CD4-positive, alpha-beta T cell (primary cell): ENCODE data around the gene GABRQ. TPM values are rescaled to one million over a fixed set of nuclear protein-coding genes. Genes with fewer than 3 reads are reported as not detected.

Experiments used
- ATAC-seq: fragments of 200-7000 bp; cut with Tn5 transposase; one replicate; pipeline ENCODE4 v1.10.0; 2022; ENCODE audit warnings: mild to moderate bottlenecking; ENCODE audit not compliant: poor library complexity
- CTCF ChIA-PET: fragments of 350-600 bp; sonication (Branson Sonifier 250); formaldehyde crosslinking; loops from one replicate; lab custom pipeline; 2021; ENCODE audit warnings: antibody characterized with exemption, inconsistent platforms; lab: Charles Lee
- POLR2A ChIA-PET: fragments of 350-600 bp; sonication (Branson Sonifier 250); formaldehyde crosslinking; loops from one replicate; lab custom pipeline; 2021; ENCODE audit warnings: antibody characterized with exemption, inconsistent platforms; lab: Charles Lee
- DNase-seq, 14 experiments: peaks; one replicate each; pipeline ENCODE4 v3.0.0-alpha.2; 2013 to 2020; ENCODE audit warnings: mixed read lengths in 2 of 14
- H3K27ac ChIP-seq, 2 donors: one replicate each; pipeline versions ENCODE4 v1.5.1 to v1.7.0; 2013; ENCODE audit warnings: low read length in 2 of 2, low read depth in 1 of 2, mild to moderate bottlenecking in 1 of 2
- H3K27me3 ChIP-seq, 2 experiments: 1 replicate in 1 of 2; 2 replicates in 1 of 2; pipeline versions ENCODE4 v1.6.1 to v1.7.0; 2013; ENCODE audit warnings: low read length in 2 of 2, control low read depth in 1 of 2, mild to moderate bottlenecking in 1 of 2, moderate library complexity in 1 of 2; ENCODE audit not compliant: insufficient read depth in 2 of 2, control insufficient read depth in 1 of 2
- H3K36me3 ChIP-seq: one replicate; pipeline ENCODE4 v1.6.1; 2013; ENCODE audit warnings: low read length, control low read depth; ENCODE audit not compliant: insufficient read depth
- H3K4me1 ChIP-seq: one replicate; pipeline ENCODE4 v1.6.1; 2013; ENCODE audit warnings: low read length, control low read depth; ENCODE audit not compliant: insufficient read depth
- H3K4me3 ChIP-seq: one replicate; pipeline ENCODE4 v1.5.1; 2013; ENCODE audit warnings: mild to moderate bottlenecking, low read length, moderate library complexity
- H3K9me3 ChIP-seq, 2 experiments: 1 replicate in 1 of 2; 2 replicates in 1 of 2; pipeline versions ENCODE4 v1.6.1 to v1.7.0; 2013; ENCODE audit warnings: low read length in 2 of 2, mild to moderate bottlenecking in 2 of 2, control low read depth in 1 of 2, moderate library complexity in 1 of 2; ENCODE audit not compliant: control insufficient read depth in 1 of 2, insufficient read depth in 1 of 2
- H3K27ac Mint-ChIP-seq: one replicate; pipeline ENCODE4 v1.8.0; 2020; ENCODE audit warnings: mixed read lengths
- H3K27me3 Mint-ChIP-seq: one replicate; pipeline ENCODE4 v1.8.0; 2021; ENCODE audit warnings: mixed read lengths
- H3K36me3 Mint-ChIP-seq: one replicate; pipeline ENCODE4 v1.8.0; 2021; ENCODE audit warnings: low read depth, mixed read lengths
- H3K4me1 Mint-ChIP-seq: one replicate; pipeline ENCODE4 v1.8.0; 2021; ENCODE audit warnings: low read depth, mixed read lengths
- H3K4me3 Mint-ChIP-seq: one replicate; pipeline ENCODE4 v1.8.0; 2020; ENCODE audit warnings: mild to moderate bottlenecking, mixed read lengths
- H3K9me3 Mint-ChIP-seq: one replicate; pipeline ENCODE4 v1.8.0; 2020; ENCODE audit warnings: mixed read lengths
- intact Hi-C, 2 experiments: fragments of 100-400 bp; cut with DNase I in 1 of 2; cut with micrococcal nuclease in 1 of 2; formaldehyde crosslinking; loops; one replicate each; pipeline versions ENCODE4 v1.15.1 to v1.9.0; 2023 to 2025; cut with DNase I, micrococcal nuclease
- polyA plus RNA-seq, 2 donors: library from polyadenylated mRNA; unstranded; fragments of 120-200 nt; gene quantifications; one replicate each; pipeline ENCODE4 v1.2.1, GENCODE V29; 2013
- total RNA-seq, 174 experiments: library from RNA in 2 of 174; stranded (reverse) in 2 of 174; gene quantifications; one replicate each; pipeline ENCODE4 v1.2.3 and lab custom pipeline; 2021 to 2026
- TF ChIP-seq, protein P1 (sequence below): fragments of 200-600 bp; IDR thresholded peaks from one replicate; pipeline ENCODE4 v1.8.0; 2022; ENCODE audit warnings: antibody characterized with exemption, mild to moderate bottlenecking

The GABRQ gene
- not detected for total RNA-seq
- polyA plus RNA-seq (2013, experiment 1 of 2), result not detected
- polyA plus RNA-seq (2013, experiment 2 of 2), result 0.04 TPM
- 0 to 0.22 (median 0) reads per million in 172 experiments for total RNA-seq (lab: John Stamatoyannopoulos, UW)

DNA sequence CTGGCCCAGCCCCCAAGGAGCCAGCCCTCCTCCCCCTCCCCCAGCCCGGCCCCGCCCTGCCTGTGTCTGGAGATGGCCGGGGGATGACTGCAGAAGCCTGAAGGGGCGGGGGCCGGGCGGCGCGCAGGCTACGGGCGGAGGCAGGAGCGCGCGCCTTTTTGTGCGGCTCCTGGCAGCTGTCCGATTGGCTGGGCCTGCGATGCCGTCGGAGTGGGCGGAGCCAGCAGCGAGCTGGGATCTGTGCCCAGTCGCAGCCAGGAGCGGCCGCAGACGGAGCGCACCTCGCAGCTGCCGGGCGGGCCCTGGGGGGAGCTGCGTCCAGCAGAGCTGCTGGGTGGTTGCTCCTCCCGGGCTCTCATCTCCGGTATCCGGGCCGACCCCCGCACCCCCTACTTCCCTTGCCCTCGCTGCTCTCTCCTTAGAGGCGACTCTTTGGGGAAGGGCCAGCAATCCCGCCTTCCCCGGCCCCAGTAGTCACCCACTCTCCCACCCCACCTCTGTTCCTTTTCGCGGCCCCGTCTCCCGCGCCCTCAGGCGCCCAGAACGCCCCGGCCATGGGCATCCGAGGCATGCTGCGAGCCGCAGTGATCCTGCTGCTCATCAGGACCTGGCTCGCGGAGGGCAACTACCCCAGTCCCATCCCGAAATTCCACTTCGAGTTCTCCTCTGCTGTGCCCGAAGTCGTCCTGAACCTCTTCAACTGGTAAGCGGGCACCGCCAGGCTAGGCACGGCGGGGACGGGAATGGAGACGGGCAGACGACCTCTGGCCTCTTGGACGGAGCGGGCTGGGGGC is at the start of gene GABRQ:
Gene GABRQ (plus strand): TSS at position 247 of the 794 bp plus-strand sequence. CDS start 308 bp downstream, at position 555.
- POLR2A ChIA-PET, result no interaction called here
- Mint-ChIP-seq H3K4me3 (no peak within 1 kb of the TSS), H3K9me3 (no peaks in the 10 kb centered on the region), H3K27me3 (peaks cover 32% of the 10 kb centered on the region), H3K4me1 (no peaks in the 10 kb centered on the region), H3K27ac (no peak within 1 kb of the TSS), H3K36me3 (no peaks in the 10 kb centered on the region)
- H3K36me3 ChIP-seq, result no peaks in the 10 kb centered on the region
- DNase-seq (no peak), ATAC-seq (no peak)
- no peak within 1 kb of the TSS for H3K27ac ChIP-seq
- CTCF ChIA-PET, result no interaction called here
- H3K27me3 ChIP-seq, result peaks cover 8 to 36% of the 10 kb centered on the region in 2 experiments
- no peaks in the 10 kb centered on the region for H3K4me1 ChIP-seq
- intact Hi-C loops, result no loop called here
- peaks cover 0 to 4% of the 10 kb centered on the region in 2 experiments for H3K9me3 ChIP-seq
- TF ChIP-seq, protein P1, sequence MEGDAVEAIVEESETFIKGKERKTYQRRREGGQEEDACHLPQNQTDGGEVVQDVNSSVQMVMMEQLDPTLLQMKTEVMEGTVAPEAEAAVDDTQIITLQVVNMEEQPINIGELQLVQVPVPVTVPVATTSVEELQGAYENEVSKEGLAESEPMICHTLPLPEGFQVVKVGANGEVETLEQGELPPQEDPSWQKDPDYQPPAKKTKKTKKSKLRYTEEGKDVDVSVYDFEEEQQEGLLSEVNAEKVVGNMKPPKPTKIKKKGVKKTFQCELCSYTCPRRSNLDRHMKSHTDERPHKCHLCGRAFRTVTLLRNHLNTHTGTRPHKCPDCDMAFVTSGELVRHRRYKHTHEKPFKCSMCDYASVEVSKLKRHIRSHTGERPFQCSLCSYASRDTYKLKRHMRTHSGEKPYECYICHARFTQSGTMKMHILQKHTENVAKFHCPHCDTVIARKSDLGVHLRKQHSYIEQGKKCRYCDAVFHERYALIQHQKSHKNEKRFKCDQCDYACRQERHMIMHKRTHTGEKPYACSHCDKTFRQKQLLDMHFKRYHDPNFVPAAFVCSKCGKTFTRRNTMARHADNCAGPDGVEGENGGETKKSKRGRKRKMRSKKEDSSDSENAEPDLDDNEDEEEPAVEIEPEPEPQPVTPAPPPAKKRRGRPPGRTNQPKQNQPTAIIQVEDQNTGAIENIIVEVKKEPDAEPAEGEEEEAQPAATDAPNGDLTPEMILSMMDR, result no peak
- H3K4me3 ChIP-seq, result no peak within 1 kb of the TSS

DNA sequence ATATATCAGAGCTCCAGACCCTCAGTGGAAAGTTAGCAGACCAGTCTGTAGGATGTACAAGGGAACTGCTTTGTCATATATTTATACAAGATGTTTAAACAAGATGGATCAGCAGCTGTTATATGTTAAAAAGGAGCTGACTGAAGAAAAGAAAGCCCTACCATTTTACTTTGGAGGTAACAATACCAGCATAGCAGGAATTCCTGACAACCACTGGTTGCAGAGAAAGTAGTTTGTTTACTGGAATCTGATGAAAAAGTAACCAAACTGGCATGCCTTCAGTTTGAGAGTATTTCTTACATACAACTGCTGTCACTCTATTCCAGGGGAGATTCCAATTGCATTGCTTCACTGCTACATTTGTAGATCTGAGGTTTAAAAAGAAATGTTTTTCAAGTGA is 49.5 kb upstream of the GABRQ start:
- H3K27ac ChIP-seq, result no peak overlapping the region
- POLR2A ChIA-PET, result no interaction called here
- Mint-ChIP-seq H3K4me3 (no peak overlapping the region), H3K27me3 (no peaks in the 10 kb centered on the region), H3K9me3 (no peaks in the 10 kb centered on the region), H3K36me3 (no peaks in the 10 kb centered on the region), H3K4me1 (no peaks in the 10 kb centered on the region), H3K27ac (no peak overlapping the region)
- DNase-seq, result no peak
- H3K4me1 ChIP-seq, result no peaks in the 10 kb centered on the region
- H3K4me3 ChIP-seq, result no peak overlapping the region
- no peaks in the 10 kb centered on the region for H3K9me3 ChIP-seq
- no peak for ATAC-seq
- H3K36me3 ChIP-seq, result no peaks in the 10 kb centered on the region
- TF ChIP-seq, protein P1, result no peak
- no peaks in the 10 kb centered on the region for H3K27me3 ChIP-seq
- CTCF ChIA-PET, result no interaction called here
- intact Hi-C loops, result no loop called here

DNA sequence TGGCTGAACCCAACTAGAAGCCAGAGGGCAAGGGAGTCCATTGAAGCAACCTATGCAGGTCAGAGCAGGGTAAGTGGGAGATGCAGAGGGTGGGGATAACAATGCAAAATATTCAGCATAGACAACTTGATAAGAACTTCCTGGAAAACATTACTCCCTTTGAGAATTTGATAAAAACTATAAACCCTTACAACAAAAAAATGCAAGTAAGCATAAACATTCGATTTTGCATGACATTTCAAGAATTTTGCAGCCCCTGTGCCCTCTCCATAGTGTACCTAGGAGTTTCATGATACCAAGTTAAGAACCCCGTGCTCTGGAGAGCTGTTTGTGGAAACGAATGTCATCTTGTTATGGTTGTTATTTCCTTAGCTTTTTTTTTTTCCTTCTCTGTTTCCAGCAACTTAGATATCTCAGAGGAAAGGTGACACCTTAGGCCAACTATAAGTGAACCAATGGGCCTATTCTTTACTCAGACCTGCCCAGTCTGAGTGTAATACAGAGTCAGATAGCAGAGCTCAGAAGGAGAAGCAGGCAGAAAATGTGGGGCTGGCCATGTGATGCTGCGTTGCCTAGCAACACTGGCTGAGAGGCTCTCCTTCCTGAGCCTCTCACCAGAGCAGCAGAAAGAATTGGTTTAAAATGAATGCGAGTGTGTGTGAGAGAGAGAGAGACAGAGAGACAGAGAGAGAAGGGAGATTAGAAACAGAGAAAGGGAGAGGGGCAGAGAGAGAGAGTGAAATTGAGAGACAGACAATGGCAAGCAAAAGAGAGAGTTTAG is 36.7 kb upstream of the GABRQ start:
- intact Hi-C loops, result no loop called here
- CTCF ChIA-PET, result interaction anchor here (0.7 kb wide), 1 partner anchor 14 kb away, joined by 3 read pairs; no protein-coding TSS in a partner anchor
- no peak overlapping the region for H3K27ac Mint-ChIP-seq

More for the DNA sequence above, 36.7 kb upstream of the GABRQ start:
- no peaks in the 10 kb centered on the region for H3K36me3 Mint-ChIP-seq
- Histone ChIP-seq H3K9me3 (no peaks in the 10 kb centered on the region), H3K36me3 (no peaks in the 10 kb centered on the region), H3K4me3 (no peak overlapping the region), H3K27me3 (peaks cover 0 to 3% of the 10 kb centered on the region in 2 experiments), H3K27ac (no peak overlapping the region), H3K4me1 (no peaks in the 10 kb centered on the region)
- peaks cover 7% of the 10 kb centered on the region for H3K27me3 Mint-ChIP-seq
- DNase-seq (no peak), ATAC-seq (no peak)
- H3K4me3 Mint-ChIP-seq, result no peak overlapping the region
- POLR2A ChIA-PET, result no interaction called here
- no peaks in the 10 kb centered on the region for H3K9me3 Mint-ChIP-seq
- TF ChIP-seq, protein P1, result no peak
- no peaks in the 10 kb centered on the region for H3K4me1 Mint-ChIP-seq
